A549 (cell line): ENCODE results near the gene INPP5A.

ENCODE experiments used
- BCL3 ChIP-seq: fragments of >200 bp; sonication (Bioruptor Twin); formaldehyde crosslinking; IDR thresholded peaks from 3 replicates; pipeline ENCODE4 v1.6.1; 2016
- BHLHE40 ChIP-seq: IDR thresholded peaks from 2 replicates; pipeline ENCODE4 v1.6.1; 2012; ENCODE audit warnings: low read depth, low read length, inconsistent platforms
- CBX8 ChIP-seq: fragments of 200-600 bp; sonication (generic); IDR thresholded peaks from 2 replicates; pipeline ENCODE4 v1.6.1; 2016
- CHD2 ChIP-seq: fragments of 150-350 bp; IDR thresholded peaks from 2 replicates; pipeline ENCODE4 v1.6.1; 2014; ENCODE audit warnings: low read length; ENCODE audit not compliant: partially characterized antibody
- CTCF ChIP-seq: fragments of >200 bp; sonication (Bioruptor Twin); formaldehyde crosslinking; IDR thresholded peaks from 3 replicates; pipeline ENCODE4 v1.5.1; 2016
- JUN ChIP-seq, 2 experiments: fragments of >200 bp; sonication (Bioruptor Twin); formaldehyde crosslinking; IDR thresholded peaks; 2 replicates in 1 of 2; 3 replicates in 1 of 2; pipeline ENCODE4 v1.6.1; 2016 to 2017
- RAD21 ChIP-seq, 2 experiments: fragments of >200 bp in 1 of 2; sonication (Bioruptor Twin) in 1 of 2; formaldehyde crosslinking in 1 of 2; IDR thresholded peaks in 1 of 2; conservative IDR thresholded peaks in 1 of 2; 2 replicates in 1 of 2; 3 replicates in 1 of 2; pipeline ENCODE4 v1.6.1; 2012 to 2018; ENCODE audit warnings: inconsistent platforms in 1 of 2
- REST ChIP-seq: fragments of 200-600 bp; sonication (generic); IDR thresholded peaks from 2 replicates; pipeline ENCODE4 v1.6.1; 2016; ENCODE audit warnings: antibody characterized with exemption, mild to moderate bottlenecking, moderate library complexity
- TP53 ChIP-seq: fragments of 250-450 bp; sonication (Bioruptor Pico); IDR thresholded peaks from 2 replicates; pipeline ENCODE4 v1.5.0; 2021; ENCODE audit warnings: mild to moderate bottlenecking, moderate library complexity

GRCh38 chr10:132696728-132697577 is 159.4 kb downstream of the INPP5A start:
- TF ChIP-seq RAD21 (conservative IDR thresholded peaks at IDR 0.05 in 1 of 2, IDR thresholded peaks at IDR 0.05 in 1 of 2) (no peak), CTCF (no peak), JUN (IDR thresholded peaks at IDR 0.05) (no peak), TP53 (CRISPR knock-in tag) (no peak), BCL3 (no peak), CHD2 (no peak), CBX8 (no peak), REST (no peak), BHLHE40 (no peak)
